ENCODE data around the gene IQCN. TPM values are rescaled to one million over a fixed set of nuclear protein-coding genes. Genes with fewer than 3 reads are reported as not detected.
A peak's percentile ranks its signal among the peaks of the same experiment; 100 is the strongest.

The IQCN gene
- total RNA-seq, 4 donors from 2014 or later: 4.8 to 49.7 (median 17.5) TPM

- in situ Hi-C loops (cut with MboI; ENCODE audit: low pct_ligation_motif_present in 1 of 4, low pct_unique_long_range_greater_than_20kb in 1 of 4, low sequenced_read_pairs in 3 of 4) (no loop called here), intact Hi-C loops (cut with DNase I; ENCODE audit: low total_unique reads) (no loop called here)
- DNase-seq: no peak
- 81% methylated on average over 13 of the region's 13 CpGs; no CpG with 5 or more reads in 1 of the 2 donors for WGBS, 2 donors (ENCODE audit: low coverage in 1 of 2)
- no peak for TF ChIP-seq EP300 (IDR thresholded peaks at IDR 0.05; ENCODE audit: low read depth)
- TF ChIP-seq CTCF (IDR thresholded peaks at IDR 0.05): no peak
- no peak for TF ChIP-seq POLR2AphosphoS5 (IDR thresholded peaks at IDR 0.05)
- TF ChIP-seq POLR2A (IDR thresholded peaks at IDR 0.05): no peak
- H3K27me3 ChIP-seq: no peaks in the 10 kb centered on the region
- H3K27ac ChIP-seq: peak overlapping the region; percentile 14 to 66 (median 58)
- no peaks in the 10 kb centered on the region for H3K9me3 ChIP-seq
- peaks cover 3 to 52% (median 30%) of the 10 kb centered on the region in 4 donors for H3K4me1 ChIP-seq
- H3K36me3 ChIP-seq: peaks cover 0 to 15% (median 0%) of the 10 kb centered on the region in 4 donors
- H3K4me3 ChIP-seq: no peak overlapping the region
Observed at GRCh38 chr19:18310966-18311365, 36.7 kb upstream of the IQCN start.

DNA sequence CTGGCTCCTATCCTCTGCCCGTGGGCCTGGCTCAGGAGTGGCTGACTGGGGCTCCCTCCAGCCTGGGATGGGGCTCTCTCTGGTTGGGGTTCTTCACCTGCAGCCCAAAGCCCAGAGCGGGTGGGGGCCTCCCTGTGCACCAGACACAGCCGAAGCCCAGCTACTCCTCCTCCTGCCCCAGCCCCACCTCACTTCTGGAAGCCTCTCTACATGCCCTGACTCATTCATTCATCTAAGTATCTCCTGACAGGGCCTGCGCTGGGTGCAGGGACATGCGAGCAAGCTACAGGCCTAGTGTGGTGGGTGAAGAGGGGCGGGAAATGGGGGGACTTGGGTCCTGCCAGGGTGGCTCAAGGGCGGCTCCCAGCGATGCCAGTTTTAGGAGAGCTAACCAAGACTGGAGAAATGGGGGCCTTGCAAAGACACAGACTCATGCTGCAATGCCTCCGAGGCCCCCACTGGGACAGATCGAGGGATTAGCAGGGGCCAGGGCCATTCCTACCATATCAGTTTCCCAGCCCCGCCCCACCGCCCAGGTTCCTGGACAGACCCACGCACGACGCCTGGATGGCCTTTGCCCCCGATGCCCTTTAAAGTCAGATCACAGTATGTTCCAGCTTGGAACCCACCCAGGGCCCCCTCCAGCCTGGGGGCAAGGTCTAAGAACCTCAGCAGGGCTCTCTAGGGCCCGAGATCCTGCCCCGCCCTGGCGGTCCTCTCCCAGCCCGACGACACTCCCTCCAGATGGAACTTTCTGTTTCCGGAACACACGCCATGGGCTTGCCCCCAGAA lies 36.1 kb upstream of the IQCN start:
- in situ Hi-C loops (cut with MboI; ENCODE audit: low pct_ligation_motif_present in 1 of 4, low pct_unique_long_range_greater_than_20kb in 1 of 4, low sequenced_read_pairs in 3 of 4): no loop called here
- no peaks in the 10 kb centered on the region for H3K27me3 ChIP-seq
- H3K36me3 ChIP-seq: peaks cover 0 to 15% (median 0%) of the 10 kb centered on the region in 4 donors
- 81% methylated on average over 23 of the region's 23 CpGs; no CpG with 5 or more reads in 1 of the 2 donors for WGBS, 2 donors (ENCODE audit: low coverage in 1 of 2)
- H3K9me3 ChIP-seq: no peaks in the 10 kb centered on the region
- no peak overlapping the region for H3K4me3 ChIP-seq
- peak; percentile 66 for DNase-seq
- H3K27ac ChIP-seq: peak overlapping the region; percentile 14 to 66 (median 58)
- peak in 2 of 3 donors; percentile 15 for TF ChIP-seq POLR2AphosphoS5 (IDR thresholded peaks at IDR 0.05)
- TF ChIP-seq POLR2A (IDR thresholded peaks at IDR 0.05): no peak
- TF ChIP-seq CTCF (IDR thresholded peaks at IDR 0.05): no peak
- TF ChIP-seq EP300 (IDR thresholded peaks at IDR 0.05; ENCODE audit: low read depth): peak; percentile 51
- H3K4me1 ChIP-seq: peaks cover 8 to 58% (median 34%) of the 10 kb centered on the region in 4 donors
- intact Hi-C loops (cut with DNase I; ENCODE audit: low total_unique reads): no loop called here

GRCh38 chr19:18309525-18310064 lies 35.3 kb upstream of the IQCN start:
- DNase-seq: no peak
- H3K4me3 ChIP-seq: no peak overlapping the region
- intact Hi-C loops (cut with DNase I; ENCODE audit: low total_unique reads) (no loop called here), in situ Hi-C loops (cut with MboI; ENCODE audit: low pct_ligation_motif_present in 1 of 4, low pct_unique_long_range_greater_than_20kb in 1 of 4, low sequenced_read_pairs in 3 of 4) (no loop called here)
- peak overlapping the region in 1 of 4 donors; percentile 66 for H3K27ac ChIP-seq
- H3K27me3 ChIP-seq: no peaks in the 10 kb centered on the region
- WGBS, 2 donors (ENCODE audit: low coverage in 1 of 2): 95% methylated on average over 33 of the region's 33 CpGs; no CpG with 5 or more reads in 1 of the 2 donors
- peaks cover 12 to 64% (median 40%) of the 10 kb centered on the region in 4 donors for H3K4me1 ChIP-seq
- peaks cover 0 to 15% (median 0%) of the 10 kb centered on the region in 4 donors for H3K36me3 ChIP-seq
- TF ChIP-seq EP300 (IDR thresholded peaks at IDR 0.05; ENCODE audit: low read depth) (no peak), POLR2AphosphoS5 (IDR thresholded peaks at IDR 0.05) (no peak), POLR2A (IDR thresholded peaks at IDR 0.05) (no peak)
- no peaks in the 10 kb centered on the region for H3K9me3 ChIP-seq

DNA sequence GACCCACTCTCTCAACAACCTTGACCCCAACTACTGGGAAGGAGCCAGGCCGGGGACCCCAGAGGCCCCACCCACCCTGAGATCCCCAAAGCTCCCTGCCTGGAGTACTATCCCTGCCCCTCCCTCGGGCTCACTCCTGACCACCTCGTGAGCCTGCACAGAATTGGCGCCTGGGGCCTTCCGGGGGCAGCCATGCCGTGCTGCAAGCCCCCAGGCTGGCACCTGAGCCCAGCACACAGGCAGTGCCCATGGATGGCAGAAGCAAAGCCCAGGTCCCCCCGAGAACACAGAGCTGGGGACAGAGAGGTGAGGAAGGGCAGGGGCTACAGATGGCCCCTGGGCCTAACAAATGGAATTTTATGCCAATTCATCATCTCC lies 34.7 kb upstream of the IQCN start:
- Histone ChIP-seq H3K27me3 (no peaks in the 10 kb centered on the region), H3K36me3 (peaks cover 0 to 15% (median 0%) of the 10 kb centered on the region in 4 donors), H3K27ac (peak overlapping the region in 1 of 4 donors; percentile 3), H3K4me1 (peaks cover 15 to 70% (median 46%) of the 10 kb centered on the region in 4 donors), H3K4me3 (no peak overlapping the region), H3K9me3 (no peaks in the 10 kb centered on the region)
- DNase-seq: no peak
- in situ Hi-C loops (cut with MboI; ENCODE audit: low pct_ligation_motif_present in 1 of 4, low pct_unique_long_range_greater_than_20kb in 1 of 4, low sequenced_read_pairs in 3 of 4) (no loop called here), intact Hi-C loops (cut with DNase I; ENCODE audit: low total_unique reads) (no loop called here)
- WGBS, 2 donors (ENCODE audit: low coverage in 1 of 2): 89% methylated on average over 7 of the region's 7 CpGs; no CpG with 5 or more reads in 1 of the 2 donors
- no peak for TF ChIP-seq CTCF (IDR thresholded peaks at IDR 0.05)
- TF ChIP-seq EP300 (IDR thresholded peaks at IDR 0.05; ENCODE audit: low read depth): no peak
- TF ChIP-seq POLR2A (IDR thresholded peaks at IDR 0.05): no peak
- TF ChIP-seq POLR2AphosphoS5 (IDR thresholded peaks at IDR 0.05): no peak

All from transverse colon (tissue), 4 donors.